ENCODE data around the gene RNASE12. TPM values are rescaled to one million over a fixed set of nuclear protein-coding genes. Genes with fewer than 3 reads are reported as not detected.
A peak's percentile ranks its signal among the peaks of the same experiment; 100 is the strongest.

Gene RNASE12
- polyA plus RNA-seq, 1 of the 3 experiments (the other 2 are of a cell fraction) = not detected

DNA sequence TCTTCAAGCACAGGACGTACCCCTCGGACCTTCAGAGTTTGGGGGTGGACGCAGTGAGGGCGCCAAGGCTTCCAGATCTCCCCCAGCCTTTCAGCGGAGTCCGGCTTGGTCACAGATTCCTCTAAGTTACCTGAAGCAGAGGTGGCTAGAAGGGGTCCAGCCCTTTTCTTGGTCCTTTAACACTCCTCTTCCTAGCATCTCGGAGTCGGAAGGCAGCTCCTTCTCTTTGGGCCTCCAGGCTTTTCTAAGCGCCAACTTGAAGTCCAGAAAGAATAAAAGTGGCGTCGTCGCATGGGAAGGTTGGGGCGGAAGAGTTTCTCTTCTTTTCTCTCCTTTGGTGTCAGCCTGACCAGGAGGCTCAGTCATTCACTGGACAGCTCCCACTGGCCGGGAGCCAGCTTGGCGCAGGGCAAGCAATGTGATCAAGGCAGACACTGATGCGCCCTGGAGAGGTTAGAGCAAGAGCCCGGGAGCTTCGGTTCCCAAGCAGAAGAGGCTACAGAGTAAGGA, 40.8 kb upstream of the RNASE12 start:
- ChIA-PET POLR2A (no interaction called here), CTCF (interaction anchor here (1.5 kb wide), 1 partner anchor 23 kb away, joined by 8 read pairs; no protein-coding TSS in a partner anchor)
- Histone ChIP-seq H3F3A (replicated peaks; ENCODE audit: insufficient read depth) (peaks cover 20% of the 10 kb centered on the region), H3K9ac (no peak overlapping the region), H3K4me3 (ENCODE audit: low read depth in 2 of 2, low read length in 1 of 2) (peak overlapping the region; percentile 51 to 66), H3K4me2 (peak overlapping the region; percentile 93), H3K9me3 (no peaks in the 10 kb centered on the region), H3K9me2 (no peaks in the 10 kb centered on the region), H4K20me1 (ENCODE audit: insufficient read depth) (peaks cover 7% of the 10 kb centered on the region), H3K27ac (ENCODE audit: low read depth in 2 of 2, low read length in 1 of 2) (no peak overlapping the region), H3K79me2 (ENCODE audit: insufficient read depth) (no peaks in the 10 kb centered on the region), H2AFZ (ENCODE audit: low read depth) (peak overlapping the region; percentile 77; the same call in 1 of the 2 replicates), H3K4me1 (ENCODE audit: control insufficient read depth in 1 of 2, insufficient read depth in 2 of 2, low read depth in 1 of 2, low read length in 1 of 2) (peaks cover 0 to 19% of the 10 kb centered on the region in 2 experiments; a peak in 2 of 4 replicates), H3K27me3 (ENCODE audit: insufficient read depth) (peaks cover 30% of the 10 kb centered on the region; the same call in 1 of the 2 replicates), H3K36me3 (replicated peaks in 1 of 2; ENCODE audit: control insufficient read depth in 1 of 2, insufficient read depth in 2 of 2, low read length in 1 of 2) (no peaks in the 10 kb centered on the region)
- TF ChIP-seq RFX5 (IDR thresholded peaks at IDR 0.05; ENCODE audit: low read length) (no peak), NFIC (IDR thresholded peaks at IDR 0.05; ENCODE audit: borderline replicate concordance) (peak; percentile 73), USF2 (IDR thresholded peaks at IDR 0.05; ENCODE audit: borderline replicate concordance, low read depth, low read length) (no peak), YY1 (IDR thresholded peaks at IDR 0.05; ENCODE audit: low read depth) (no peak), TEAD4 (IDR thresholded peaks at IDR 0.05; ENCODE audit: borderline replicate concordance, insufficient read depth) (no peak)
- TF ChIP-seq, protein P1, sequence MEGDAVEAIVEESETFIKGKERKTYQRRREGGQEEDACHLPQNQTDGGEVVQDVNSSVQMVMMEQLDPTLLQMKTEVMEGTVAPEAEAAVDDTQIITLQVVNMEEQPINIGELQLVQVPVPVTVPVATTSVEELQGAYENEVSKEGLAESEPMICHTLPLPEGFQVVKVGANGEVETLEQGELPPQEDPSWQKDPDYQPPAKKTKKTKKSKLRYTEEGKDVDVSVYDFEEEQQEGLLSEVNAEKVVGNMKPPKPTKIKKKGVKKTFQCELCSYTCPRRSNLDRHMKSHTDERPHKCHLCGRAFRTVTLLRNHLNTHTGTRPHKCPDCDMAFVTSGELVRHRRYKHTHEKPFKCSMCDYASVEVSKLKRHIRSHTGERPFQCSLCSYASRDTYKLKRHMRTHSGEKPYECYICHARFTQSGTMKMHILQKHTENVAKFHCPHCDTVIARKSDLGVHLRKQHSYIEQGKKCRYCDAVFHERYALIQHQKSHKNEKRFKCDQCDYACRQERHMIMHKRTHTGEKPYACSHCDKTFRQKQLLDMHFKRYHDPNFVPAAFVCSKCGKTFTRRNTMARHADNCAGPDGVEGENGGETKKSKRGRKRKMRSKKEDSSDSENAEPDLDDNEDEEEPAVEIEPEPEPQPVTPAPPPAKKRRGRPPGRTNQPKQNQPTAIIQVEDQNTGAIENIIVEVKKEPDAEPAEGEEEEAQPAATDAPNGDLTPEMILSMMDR (IDR thresholded peaks at IDR 0.05) = no peak
- TF ChIP-seq, protein P2, sequence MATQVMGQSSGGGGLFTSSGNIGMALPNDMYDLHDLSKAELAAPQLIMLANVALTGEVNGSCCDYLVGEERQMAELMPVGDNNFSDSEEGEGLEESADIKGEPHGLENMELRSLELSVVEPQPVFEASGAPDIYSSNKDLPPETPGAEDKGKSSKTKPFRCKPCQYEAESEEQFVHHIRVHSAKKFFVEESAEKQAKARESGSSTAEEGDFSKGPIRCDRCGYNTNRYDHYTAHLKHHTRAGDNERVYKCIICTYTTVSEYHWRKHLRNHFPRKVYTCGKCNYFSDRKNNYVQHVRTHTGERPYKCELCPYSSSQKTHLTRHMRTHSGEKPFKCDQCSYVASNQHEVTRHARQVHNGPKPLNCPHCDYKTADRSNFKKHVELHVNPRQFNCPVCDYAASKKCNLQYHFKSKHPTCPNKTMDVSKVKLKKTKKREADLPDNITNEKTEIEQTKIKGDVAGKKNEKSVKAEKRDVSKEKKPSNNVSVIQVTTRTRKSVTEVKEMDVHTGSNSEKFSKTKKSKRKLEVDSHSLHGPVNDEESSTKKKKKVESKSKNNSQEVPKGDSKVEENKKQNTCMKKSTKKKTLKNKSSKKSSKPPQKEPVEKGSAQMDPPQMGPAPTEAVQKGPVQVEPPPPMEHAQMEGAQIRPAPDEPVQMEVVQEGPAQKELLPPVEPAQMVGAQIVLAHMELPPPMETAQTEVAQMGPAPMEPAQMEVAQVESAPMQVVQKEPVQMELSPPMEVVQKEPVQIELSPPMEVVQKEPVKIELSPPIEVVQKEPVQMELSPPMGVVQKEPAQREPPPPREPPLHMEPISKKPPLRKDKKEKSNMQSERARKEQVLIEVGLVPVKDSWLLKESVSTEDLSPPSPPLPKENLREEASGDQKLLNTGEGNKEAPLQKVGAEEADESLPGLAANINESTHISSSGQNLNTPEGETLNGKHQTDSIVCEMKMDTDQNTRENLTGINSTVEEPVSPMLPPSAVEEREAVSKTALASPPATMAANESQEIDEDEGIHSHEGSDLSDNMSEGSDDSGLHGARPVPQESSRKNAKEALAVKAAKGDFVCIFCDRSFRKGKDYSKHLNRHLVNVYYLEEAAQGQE (IDR thresholded peaks at IDR 0.05; ENCODE audit: low read depth, low read length) = peak; percentile 94
- DNase-seq = peak; percentile 34
- WGBS (ENCODE audit: low lambda C conversion rate) = 0% methylated on average over 16 of the region's 18 CpGs
